ENCODE results near the gene FRRS1.

FRRS1 gene

GRCh38 chr1:99728494-99729235 is 37.8 kb downstream of the FRRS1 start:
- no peak for DNase-seq (ENCODE audit: low read depth)

- DNase-seq (ENCODE audit: low read depth): no peak
Observed at GRCh38 chr1:99727575-99728185, 38.8 kb downstream of the FRRS1 start.

- no peak for DNase-seq (ENCODE audit: low read depth)
Observed at GRCh38 chr1:99726818-99727217, 39.6 kb downstream of the FRRS1 start.

DNA sequence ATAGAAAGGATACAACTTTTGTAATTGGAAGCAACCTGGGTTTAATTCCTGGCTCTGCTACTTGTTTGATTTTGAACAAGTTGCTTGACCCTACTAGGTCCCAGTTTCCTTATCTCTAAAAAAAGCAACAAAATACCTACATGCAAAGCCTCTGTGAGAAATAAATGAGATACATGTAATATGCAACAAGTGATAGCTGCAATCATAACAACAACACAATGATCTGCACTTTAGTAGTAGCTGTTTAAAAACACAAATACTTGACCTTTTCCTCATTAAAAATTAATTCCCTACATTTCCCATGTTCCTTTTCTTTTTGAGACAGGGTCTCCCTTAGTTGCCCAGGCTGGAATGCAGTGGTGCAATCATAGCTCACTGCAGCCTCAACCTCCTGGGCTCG is 40.0 kb downstream of the FRRS1 start:
- DNase-seq (ENCODE audit: low read depth): no peak

GRCh38 chr1:99725996-99726395 is 40.4 kb downstream of the FRRS1 start:
- DNase-seq (ENCODE audit: low read depth): no peak

- DNase-seq (ENCODE audit: low read depth): no peak
Observed at GRCh38 chr1:99723251-99723650, 43.2 kb downstream of the FRRS1 start.

- DNase-seq (ENCODE audit: low read depth): no peak
Observed at GRCh38 chr1:99717005-99717404, 49.4 kb downstream of the FRRS1 start.

- DNase-seq (ENCODE audit: low read depth): no peak
Observed at GRCh38 chr1:99713006-99713405, 53.4 kb downstream of the FRRS1 start.

DNA sequence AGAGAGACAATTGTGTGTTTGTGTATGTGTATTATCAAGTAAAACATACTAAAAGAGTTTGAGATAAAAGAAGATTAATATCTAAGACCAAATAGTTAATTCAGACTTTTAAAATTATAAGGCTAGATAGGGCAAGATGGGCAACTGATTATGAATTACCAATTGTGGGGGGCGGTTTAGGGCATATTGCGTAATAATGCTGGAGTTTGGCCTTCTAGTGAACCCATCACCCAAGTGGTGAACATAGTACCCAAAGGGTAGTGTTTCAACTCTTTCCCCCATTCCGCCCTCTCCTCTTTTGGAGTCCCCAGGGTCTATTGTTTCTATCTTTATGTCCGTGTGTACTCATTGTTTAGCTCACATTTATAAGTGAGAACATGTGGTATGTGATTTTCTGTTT is 55.4 kb downstream of the FRRS1 start:
- DNase-seq (ENCODE audit: low read depth): no peak

DNA sequence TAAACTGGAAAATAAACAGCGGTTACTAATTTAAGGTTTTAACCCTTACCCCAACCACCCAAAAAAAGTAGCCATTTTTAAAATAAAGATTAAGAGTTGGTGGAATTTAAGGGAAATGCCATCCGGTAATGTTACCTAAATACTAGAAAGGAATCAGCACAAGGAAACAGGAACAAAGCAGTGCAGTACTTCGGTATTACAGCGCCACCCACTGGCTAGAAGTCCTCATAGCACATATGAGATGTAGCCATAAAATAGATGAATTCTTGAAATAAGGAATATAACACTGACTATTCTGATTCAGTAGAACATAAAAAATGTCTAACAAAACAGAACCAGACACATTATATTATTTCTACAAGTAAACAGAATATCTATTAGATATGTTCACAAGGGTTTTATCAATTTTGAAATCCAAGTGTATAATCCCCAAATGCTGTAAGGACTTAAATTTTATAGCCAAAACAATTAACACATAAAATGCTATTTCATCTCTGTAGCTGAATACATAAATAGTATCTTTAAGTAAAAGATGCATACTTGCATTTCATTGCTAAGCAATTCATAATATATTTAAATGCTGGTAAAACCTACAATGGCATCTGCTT is 58.8 kb downstream of the FRRS1 start:
- DNase-seq (ENCODE audit: low read depth): peak; percentile 47

- DNase-seq (ENCODE audit: low read depth): no peak
Observed at GRCh38 chr1:99705385-99705784, 61.0 kb downstream of the FRRS1 start.

DNA sequence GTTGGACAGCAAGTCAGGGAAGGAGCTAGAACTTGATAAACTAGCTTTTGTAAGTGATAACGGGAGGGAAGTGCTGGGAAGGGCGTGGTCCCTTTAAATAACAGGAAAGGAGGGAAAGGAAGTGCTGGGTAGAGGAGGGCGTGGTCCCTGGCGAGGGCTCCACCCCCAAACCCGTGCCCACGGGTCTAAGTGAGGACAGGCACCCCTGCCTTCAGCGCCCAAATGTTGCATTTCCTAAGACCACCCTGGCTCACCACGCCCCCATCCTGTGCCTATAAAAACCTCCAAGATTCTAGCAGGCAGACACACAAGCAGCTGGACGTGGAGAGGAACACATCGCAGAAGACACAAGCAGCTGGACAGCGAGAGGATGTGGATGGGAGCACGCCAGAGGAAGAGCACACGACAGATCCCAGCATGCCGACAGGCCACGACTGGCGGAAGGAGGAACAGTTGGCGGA is 62.0 kb downstream of the FRRS1 start:
- no peak for DNase-seq (ENCODE audit: low read depth)

DNA sequence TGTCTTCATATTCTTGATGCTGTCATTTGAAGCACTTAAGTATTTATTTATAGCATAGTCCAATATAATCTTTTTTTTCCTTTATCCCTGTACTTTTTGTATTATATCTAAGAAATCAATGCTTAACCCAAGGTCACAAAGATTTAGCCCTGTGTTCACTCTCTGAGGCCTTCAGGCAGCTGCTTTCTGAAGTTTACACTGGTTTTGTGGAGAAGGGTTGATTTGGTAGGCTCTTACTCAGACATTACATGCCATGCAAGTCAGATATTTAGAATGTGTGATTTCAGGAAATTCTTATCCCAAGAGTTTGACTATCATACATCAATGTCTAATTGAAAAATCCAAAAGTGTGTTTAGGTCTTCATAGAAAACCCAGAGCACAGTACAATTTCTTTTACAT is 64.2 kb downstream of the FRRS1 start:
- no peak for DNase-seq (ENCODE audit: low read depth)

DNA sequence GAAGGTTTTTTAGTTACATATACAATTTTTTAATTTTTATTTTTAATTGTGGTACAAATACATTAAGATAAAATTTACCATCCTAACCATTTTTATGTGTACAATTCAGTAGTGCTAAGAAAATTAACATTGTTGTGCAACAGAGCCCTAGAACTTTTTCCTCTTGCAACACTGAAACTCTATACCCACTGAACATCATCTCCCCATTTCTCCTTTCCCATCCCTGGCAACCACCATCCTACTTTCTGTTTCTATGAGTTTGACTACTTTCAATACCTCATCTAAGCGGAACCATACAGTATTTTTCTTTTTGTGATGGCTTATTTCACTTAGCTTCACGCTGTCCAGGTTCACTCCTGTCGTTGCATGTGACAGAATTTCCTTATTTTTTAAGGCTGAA is 66.4 kb downstream of the FRRS1 start:
- no peak for DNase-seq (ENCODE audit: low read depth)

DNA sequence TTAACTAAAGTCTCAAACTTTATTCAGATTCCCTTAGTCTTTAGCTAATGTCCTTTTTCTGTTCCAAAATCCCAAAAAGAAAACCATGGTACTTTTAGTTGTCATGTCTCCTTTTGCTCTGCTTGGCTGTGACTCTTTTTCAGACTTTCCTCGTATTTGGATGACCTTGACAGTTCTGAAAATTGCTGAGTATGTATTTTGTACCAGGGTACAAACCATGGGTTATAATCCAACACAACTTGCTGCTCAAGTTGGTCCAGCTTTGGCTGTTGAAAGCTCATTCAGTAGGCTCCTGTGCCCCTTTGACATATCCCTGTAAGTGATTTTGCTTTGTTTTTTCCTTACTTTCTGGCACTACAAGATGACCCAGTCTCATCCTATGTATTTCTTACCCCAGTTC is 68.9 kb downstream of the FRRS1 start:
- DNase-seq (ENCODE audit: low read depth): no peak

DNA sequence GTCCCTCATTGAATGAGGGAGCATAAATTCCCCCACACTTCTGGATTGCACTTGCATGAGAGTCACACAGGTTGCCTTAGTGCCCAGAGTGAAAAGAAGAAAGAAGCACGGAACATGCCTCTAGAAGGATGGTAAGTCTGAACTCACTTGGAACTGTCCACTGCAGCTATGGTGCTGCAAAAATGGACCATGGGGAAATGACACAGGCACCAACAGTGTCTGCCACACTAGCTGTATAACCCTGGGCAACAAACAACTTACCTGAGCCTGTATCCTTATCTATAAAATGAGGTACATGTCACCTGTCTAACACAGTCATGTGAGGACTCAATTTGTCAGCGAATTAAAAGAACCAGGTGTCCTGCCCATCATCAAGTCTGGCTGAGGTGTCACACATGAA is 69.8 kb downstream of the FRRS1 start:
- no peak for DNase-seq (ENCODE audit: low read depth)

DNA sequence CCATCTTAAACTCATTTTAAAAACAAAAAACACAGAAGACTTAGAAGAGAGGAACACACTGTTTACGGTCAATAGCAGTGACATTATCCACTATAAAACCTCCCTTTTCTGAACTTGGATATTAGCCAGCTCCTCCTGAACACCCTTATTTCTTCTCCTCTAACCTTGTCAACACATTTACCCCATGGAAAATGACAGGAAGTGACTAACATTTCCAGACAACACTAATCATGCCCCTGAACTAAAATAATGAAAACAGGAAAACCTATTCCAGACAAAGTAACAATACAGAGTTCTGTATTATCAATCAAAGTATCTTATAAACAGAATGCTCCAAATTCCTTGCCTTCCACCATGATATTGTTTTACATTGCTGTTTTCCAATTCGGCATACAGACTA is 75.3 kb downstream of the FRRS1 start:
- DNase-seq (ENCODE audit: low read depth): no peak

DNA sequence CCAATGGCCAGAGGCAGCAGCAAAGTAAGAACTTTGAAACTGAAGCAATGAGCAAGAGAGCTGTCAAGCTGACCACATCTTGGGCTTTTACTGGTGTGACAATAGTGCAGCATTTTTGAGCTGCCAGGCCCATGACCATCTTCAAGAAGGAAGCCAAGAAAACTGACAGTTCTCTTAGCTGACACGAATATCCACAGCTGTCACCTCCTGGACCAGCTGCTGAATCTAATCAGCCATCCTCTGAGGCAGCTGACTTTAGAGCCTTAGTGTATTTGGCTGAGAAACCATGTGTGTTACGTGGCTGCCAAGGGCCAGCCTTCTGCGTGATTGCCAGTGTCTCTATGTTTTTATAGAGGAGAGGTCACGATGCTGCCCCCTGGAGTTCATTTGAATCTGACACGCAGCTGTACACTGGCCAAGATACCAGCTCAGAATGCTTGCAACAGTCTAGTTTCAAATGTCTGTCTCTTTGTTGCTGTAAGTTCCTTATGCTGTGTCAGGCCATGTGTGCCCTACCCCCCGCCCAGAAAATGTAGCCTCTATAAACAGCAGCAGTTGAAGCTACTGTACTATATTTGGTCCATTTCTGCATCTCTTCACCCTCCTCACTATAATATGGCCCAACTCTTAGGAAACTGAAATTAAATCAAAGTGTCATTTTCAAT is 80.8 kb downstream of the FRRS1 start:
- peak; percentile 77 for DNase-seq (ENCODE audit: low read depth)

DNA sequence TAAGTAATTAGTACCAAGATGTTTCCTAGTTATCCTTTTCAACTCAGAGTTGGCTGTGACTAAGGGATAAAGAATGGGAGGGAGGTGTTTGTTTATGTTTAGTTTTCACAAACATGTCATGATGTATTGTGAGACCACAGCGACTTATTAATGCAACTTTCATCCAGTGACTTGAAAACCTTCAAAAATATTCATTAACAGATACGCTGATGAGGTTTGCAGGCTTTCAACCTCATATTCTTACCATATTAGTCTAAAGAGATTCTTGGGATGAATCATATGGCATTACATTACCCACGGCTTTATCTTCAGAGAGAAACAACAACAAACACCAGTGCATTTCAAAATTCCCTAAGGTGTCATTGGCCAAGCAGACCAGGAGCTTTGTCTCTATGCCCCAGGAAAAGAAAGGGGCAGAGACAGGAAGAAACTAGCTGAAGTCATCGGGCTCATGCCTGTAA is 84.1 kb downstream of the FRRS1 start:
- DNase-seq (ENCODE audit: low read depth): peak; percentile 64

DNA sequence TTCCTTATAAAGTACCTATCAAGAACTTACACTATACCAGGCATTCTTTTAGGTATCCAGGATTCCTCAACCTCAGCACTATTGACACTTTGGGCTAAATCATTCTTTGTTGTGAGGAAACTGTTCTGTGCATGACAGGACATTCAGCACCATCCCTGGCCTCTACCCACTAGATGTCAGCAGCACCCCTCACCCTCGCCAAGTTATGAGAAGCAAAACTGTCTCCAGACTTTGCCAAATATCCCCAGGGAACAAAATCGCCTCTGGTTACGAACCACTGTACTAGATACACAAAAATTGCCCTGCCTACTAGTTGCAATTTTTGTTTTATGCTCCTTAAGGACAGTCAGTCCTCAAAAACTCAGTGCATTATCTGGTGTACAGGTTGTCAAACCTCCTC is 84.9 kb downstream of the FRRS1 start:
- no peak for DNase-seq (ENCODE audit: low read depth)

DNA sequence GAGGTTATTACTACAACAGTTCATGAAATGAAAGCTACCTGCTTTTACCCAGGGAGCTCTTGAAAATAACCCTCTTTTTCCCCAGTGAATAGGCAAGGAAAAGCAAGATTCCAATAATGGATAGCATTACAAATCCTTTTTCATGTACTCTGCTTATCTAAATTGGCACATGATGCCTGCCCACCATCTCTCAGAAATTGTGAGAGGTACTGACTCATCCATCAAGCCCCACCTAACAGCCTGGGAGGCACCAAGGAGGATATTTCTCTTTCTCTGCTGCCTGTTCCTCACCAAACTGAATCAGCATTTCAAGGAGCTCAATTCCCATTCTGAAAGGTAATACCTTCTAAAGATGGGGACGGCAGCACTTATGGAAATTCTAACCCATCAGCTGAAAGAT is 86.2 kb downstream of the FRRS1 start:
- peak; percentile 57 for DNase-seq (ENCODE audit: low read depth)

GRCh38 chr1:99677416-99677815 is 89.0 kb downstream of the FRRS1 start:
- no peak for DNase-seq (ENCODE audit: low read depth)

- DNase-seq (ENCODE audit: low read depth): no peak
Observed at GRCh38 chr1:99676876-99677275, 89.6 kb downstream of the FRRS1 start.

Data from HS-27A (cell line).